H1 (cell line): ENCODE data around the gene PARD6B. TPM values are rescaled to one million over a fixed set of nuclear protein-coding genes. Genes with fewer than 3 reads are reported as not detected.

Source experiments
- BACH1 ChIP-seq: IDR thresholded peaks from 2 replicates; pipeline ENCODE4 v1.6.1; 2012; ENCODE audit warnings: low read length, improper control_type of control experiment
- BRCA1 ChIP-seq: IDR thresholded peaks from 2 replicates; pipeline ENCODE4 v1.6.1; 2012; ENCODE audit warnings: low read depth, low read length, improper control_type of control experiment
- CHD1 ChIP-seq: IDR thresholded peaks from 2 replicates; pipeline ENCODE4 v1.6.1; 2012; ENCODE audit warnings: low read depth, low read length, improper control_type of control experiment
- EP300 ChIP-seq, 2 experiments: IDR thresholded peaks; 1 replicate in 1 of 2; 2 replicates in 1 of 2; pipeline ENCODE4 v1.6.1; 2011 to 2012; ENCODE audit warnings: low read depth in 2 of 2, low read length in 2 of 2, mild to moderate bottlenecking in 2 of 2, borderline replicate concordance in 1 of 2, inconsistent platforms in 1 of 2, moderate library complexity in 1 of 2
- FOSL1 ChIP-seq: IDR thresholded peaks from 2 replicates; pipeline ENCODE4 v1.6.1; 2011; ENCODE audit warnings: mild to moderate bottlenecking, low read depth, low read length, moderate library complexity; ENCODE audit not compliant: insufficient read depth
- GABPA ChIP-seq: IDR thresholded peaks from 2 replicates; pipeline ENCODE4 v1.6.1; 2011; ENCODE audit warnings: mild to moderate bottlenecking, low read length, moderate library complexity, borderline replicate concordance; ENCODE audit not compliant: insufficient read depth
- GTF2F1 ChIP-seq: IDR thresholded peaks from 2 replicates; pipeline ENCODE4 v1.6.1; 2012; ENCODE audit warnings: low read depth, low read length, improper control_type of control experiment, borderline replicate concordance
- HDAC6 ChIP-seq: IDR thresholded peaks from one replicate; pipeline ENCODE4 v1.7.1; 2012; ENCODE audit warnings: low read depth, mild to moderate bottlenecking, inconsistent platforms, low read length, moderate library complexity
- JUN ChIP-seq: IDR thresholded peaks from 2 replicates; pipeline ENCODE4 v1.6.1; 2011; ENCODE audit warnings: low read depth, mild to moderate bottlenecking, improper control_type of control experiment, low read length
- KDM1A ChIP-seq: fragments of 200-600, 300-600 bp; sonication (generic); IDR thresholded peaks from 2 replicates; pipeline ENCODE4 v1.7.1; 2016; ENCODE audit warnings: mild to moderate bottlenecking, low read length, borderline replicate concordance
- KDM4A ChIP-seq: IDR thresholded peaks from one replicate; pipeline ENCODE4 v1.7.1; 2012; ENCODE audit warnings: low read depth, mild to moderate bottlenecking, moderate library complexity, low read length, inconsistent platforms; ENCODE audit not compliant: severe bottlenecking
- KDM5A ChIP-seq: fragments of 200-600 bp; IDR thresholded peaks from 2 replicates; pipeline ENCODE4 v1.7.1; 2012; ENCODE audit warnings: mild to moderate bottlenecking, low read length, inconsistent platforms, mixed read lengths
- RAD21 ChIP-seq, 2 experiments: IDR thresholded peaks in 1 of 2; conservative IDR thresholded peaks in 1 of 2; 2 replicates each; pipeline ENCODE4 v1.6.1; 2011; ENCODE audit warnings: low read depth in 2 of 2, low read length in 2 of 2, improper control_type of control experiment in 1 of 2, inconsistent platforms in 1 of 2, mild to moderate bottlenecking in 1 of 2, moderate library complexity in 1 of 2
- SIRT6 ChIP-seq: IDR thresholded peaks from one replicate; pipeline ENCODE4 v1.7.1; 2012; ENCODE audit warnings: low read length, inconsistent platforms
- SP1 ChIP-seq: IDR thresholded peaks from 2 replicates; pipeline ENCODE4 v1.6.1; 2011; ENCODE audit warnings: low read depth, low read length
- SP2 ChIP-seq: IDR thresholded peaks from 2 replicates; pipeline ENCODE4 v1.6.1; 2012; ENCODE audit warnings: mild to moderate bottlenecking, low read length, inconsistent platforms
- SP4 ChIP-seq: IDR thresholded peaks from 2 replicates; pipeline ENCODE4 v1.6.1; 2012; ENCODE audit warnings: low read length, inconsistent platforms
- TBP ChIP-seq: IDR thresholded peaks from 2 replicates; pipeline ENCODE4 v1.6.1; 2011; ENCODE audit warnings: low read depth, low read length, improper control_type of control experiment
- polyA plus RNA-seq, 7 experiments: library from polyadenylated mRNA; depleted of rRNA in 3 of 7; stranded (reverse) in 5 of 7; unstranded in 2 of 7; fragments of >200 nt in 5 of 7; fragments of 200-250 nt in 2 of 7; gene quantifications; 1 replicate in 5 of 7; 2 replicates in 1 of 7; 4 replicates in 1 of 7; pipeline versions ENCODE4 v1.2.1 to v1.2.3, GENCODE V29; 2011 to 2013; ENCODE audit warnings: missing spikeins in 2 of 7, mixed read lengths in 2 of 7
- total RNA-seq: library from RNA; stranded (reverse); fragmentation: NEBNext Ultra II Directional; extraction: Animal tissue kit (Norgen Biotek cat#: 25700); gene quantifications from 2 replicates; pipeline ENCODE4 v1.2.1, GENCODE V29; 2021
- TF ChIP-seq, protein P1 (sequence below): IDR thresholded peaks from 2 replicates; pipeline ENCODE4 v1.6.1; 2011; ENCODE audit warnings: low read depth, mild to moderate bottlenecking, low read length; ENCODE audit not compliant: insufficient read depth
- TF ChIP-seq, protein P2 (sequence below): IDR thresholded peaks from 2 replicates; pipeline ENCODE4 v1.6.1; 2012; ENCODE audit warnings: inconsistent platforms
- TF ChIP-seq, protein P3 (sequence below): IDR thresholded peaks from 2 replicates; pipeline ENCODE4 v1.6.1; 2012; ENCODE audit warnings: low read length, inconsistent platforms

PARD6B gene
- total and polyA plus RNA-seq, 2 of the 8 experiments (the other 6 are each of a cell fraction or from before 2014, with no cell fraction given) = 5.2 to 34.1 TPM

DNA sequence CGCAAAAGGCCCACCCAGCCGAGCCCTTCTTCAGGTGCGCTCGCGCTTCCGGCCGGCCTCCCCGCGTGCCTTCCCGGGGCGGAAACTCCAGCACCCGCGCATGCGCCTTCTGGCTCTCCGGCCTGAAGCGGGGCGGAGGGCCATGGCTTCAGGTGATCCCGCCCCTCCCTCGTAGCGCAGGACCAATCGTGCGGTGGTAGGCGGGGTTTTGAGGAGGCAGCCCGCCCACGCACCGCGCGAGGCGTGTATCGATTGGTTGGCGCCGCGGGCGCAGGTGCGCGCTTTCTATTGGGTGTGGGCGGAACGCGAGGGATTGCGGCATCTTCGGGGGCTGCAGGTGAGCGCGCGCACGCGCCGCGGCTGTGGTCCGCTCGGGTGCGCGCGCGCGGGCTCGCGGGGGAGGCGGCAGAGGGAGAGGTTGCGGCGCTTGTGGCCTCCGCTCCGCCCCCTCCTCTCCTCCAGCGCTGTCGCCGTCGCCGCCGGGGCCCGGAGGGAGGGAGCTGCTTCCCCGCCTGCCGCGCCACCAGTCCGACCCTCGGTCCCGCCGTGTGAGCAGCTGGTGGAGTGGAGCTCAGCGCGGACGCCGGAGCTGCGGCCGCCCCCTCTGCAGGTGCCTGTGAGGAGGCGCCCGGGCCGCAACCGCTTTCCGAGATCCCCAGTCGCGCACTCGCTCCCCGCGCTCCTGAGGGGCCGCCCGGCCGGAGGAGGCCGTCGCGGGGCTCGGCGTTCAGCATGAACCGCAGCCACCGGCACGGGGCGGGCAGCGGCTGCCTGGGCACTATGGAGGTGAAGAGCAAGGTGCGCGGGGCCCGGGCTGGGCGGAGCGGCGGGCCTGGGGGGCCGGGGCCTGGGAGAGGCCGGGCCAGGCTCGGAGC, at the start of gene PARD6B (continued):
- TF ChIP-seq BACH1 (peak; percentile 97), BRCA1 (no peak), GABPA (no peak; the same call in 1 of the 2 replicates), EP300 (IDR thresholded peaks at IDR 0.05; ENCODE audit: borderline replicate concordance in 1 of 2, low read depth in 2 of 2, low read length in 2 of 2) (peak in 1 of 2 experiments; percentile 46; a peak in 1 of 3 replicates), GTF2F1 (no peak), HDAC6 (no peak), SP1 (peak; percentile 73), KDM1A (no peak), TBP (peak; percentile 66), KDM5A (no peak), KDM4A (peak; percentile 77), SIRT6 (no peak), JUN (no peak), RAD21 (IDR thresholded peaks at IDR 0.05 in 1 of 2, conservative IDR thresholded peaks at IDR 0.05 in 1 of 2; ENCODE audit: low read depth in 2 of 2, low read length in 2 of 2) (no peak; a peak in 1 of 4 replicates), SP2 (no peak), CHD1 (no peak), FOSL1 (no peak), SP4 (no peak; the same call in 1 of the 2 replicates)
- TF ChIP-seq, protein P1, sequence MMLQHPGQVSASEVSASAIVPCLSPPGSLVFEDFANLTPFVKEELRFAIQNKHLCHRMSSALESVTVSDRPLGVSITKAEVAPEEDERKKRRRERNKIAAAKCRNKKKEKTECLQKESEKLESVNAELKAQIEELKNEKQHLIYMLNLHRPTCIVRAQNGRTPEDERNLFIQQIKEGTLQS = no peak
- TF ChIP-seq, protein P2, sequence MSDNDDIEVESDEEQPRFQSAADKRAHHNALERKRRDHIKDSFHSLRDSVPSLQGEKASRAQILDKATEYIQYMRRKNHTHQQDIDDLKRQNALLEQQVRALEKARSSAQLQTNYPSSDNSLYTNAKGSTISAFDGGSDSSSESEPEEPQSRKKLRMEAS = peak; percentile 56
- TF ChIP-seq, protein P3, sequence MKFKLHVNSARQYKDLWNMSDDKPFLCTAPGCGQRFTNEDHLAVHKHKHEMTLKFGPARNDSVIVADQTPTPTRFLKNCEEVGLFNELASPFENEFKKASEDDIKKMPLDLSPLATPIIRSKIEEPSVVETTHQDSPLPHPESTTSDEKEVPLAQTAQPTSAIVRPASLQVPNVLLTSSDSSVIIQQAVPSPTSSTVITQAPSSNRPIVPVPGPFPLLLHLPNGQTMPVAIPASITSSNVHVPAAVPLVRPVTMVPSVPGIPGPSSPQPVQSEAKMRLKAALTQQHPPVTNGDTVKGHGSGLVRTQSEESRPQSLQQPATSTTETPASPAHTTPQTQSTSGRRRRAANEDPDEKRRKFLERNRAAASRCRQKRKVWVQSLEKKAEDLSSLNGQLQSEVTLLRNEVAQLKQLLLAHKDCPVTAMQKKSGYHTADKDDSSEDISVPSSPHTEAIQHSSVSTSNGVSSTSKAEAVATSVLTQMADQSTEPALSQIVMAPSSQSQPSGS = no peak
